ENCODE measurements around the gene DGKI.

DGKI gene

GRCh38 chr7:137407078-137407477 lies 439.7 kb downstream of the DGKI start:
- no peak for DNase-seq (ENCODE audit: low spot score)

- DNase-seq (ENCODE audit: low spot score), result no peak
Observed at GRCh38 chr7:137404660-137405317, 442.0 kb downstream of the DGKI start.

GRCh38 chr7:137403353-137403695 lies 443.4 kb downstream of the DGKI start:
- no peak for DNase-seq (ENCODE audit: low spot score)

- no peak for DNase-seq (ENCODE audit: low spot score)
Observed at GRCh38 chr7:137402536-137403352, 444.0 kb downstream of the DGKI start.

GRCh38 chr7:137399827-137400823 lies 446.6 kb downstream of the DGKI start:
- no peak for DNase-seq (ENCODE audit: low spot score)

GRCh38 chr7:137396051-137396450 lies 450.7 kb downstream of the DGKI start:
- DNase-seq (ENCODE audit: low spot score), result no peak

GRCh38 chr7:137395420-137395819 lies 451.4 kb downstream of the DGKI start:
- DNase-seq (ENCODE audit: low spot score), result no peak

- no peak for DNase-seq (ENCODE audit: low spot score)
Observed at GRCh38 chr7:137393570-137393969, 453.2 kb downstream of the DGKI start.

GRCh38 chr7:137390076-137390475 lies 456.7 kb downstream of the DGKI start:
- no peak for DNase-seq (ENCODE audit: low spot score)

GRCh38 chr7:137388916-137389315 lies 457.9 kb downstream of the DGKI start:
- DNase-seq (ENCODE audit: low spot score), result no peak

GRCh38 chr7:137386966-137387365 lies 459.8 kb downstream of the DGKI start:
- no peak for DNase-seq (ENCODE audit: low spot score)

- no peak for DNase-seq (ENCODE audit: low spot score)
Observed at GRCh38 chr7:137381045-137381444, 465.7 kb downstream of the DGKI start.

- no peak for DNase-seq (ENCODE audit: low spot score)
Observed at GRCh38 chr7:137373507-137373906, 473.3 kb downstream of the DGKI start.

GRCh38 chr7:137371616-137372015 lies 475.2 kb downstream of the DGKI start:
- DNase-seq (ENCODE audit: low spot score), result no peak

- no peak for DNase-seq (ENCODE audit: low spot score)
Observed at GRCh38 chr7:137366995-137367394, 479.8 kb downstream of the DGKI start.

- no peak for DNase-seq (ENCODE audit: low spot score)
Observed at GRCh38 chr7:137363683-137364082, 483.1 kb downstream of the DGKI start.

- no peak for DNase-seq (ENCODE audit: low spot score)
Observed at GRCh38 chr7:137360087-137360679, 486.6 kb downstream of the DGKI start.

GRCh38 chr7:137354961-137355360 lies 491.8 kb downstream of the DGKI start:
- DNase-seq (ENCODE audit: low spot score), result no peak

GRCh38 chr7:137354396-137354795 lies 492.4 kb downstream of the DGKI start:
- DNase-seq (ENCODE audit: low spot score), result no peak

GRCh38 chr7:137351941-137352340 lies 494.8 kb downstream of the DGKI start:
- DNase-seq (ENCODE audit: low spot score), result no peak

GRCh38 chr7:137345799-137346449 lies 500.9 kb downstream of the DGKI start:
- DNase-seq (ENCODE audit: low spot score), result no peak

All from germinal center (tissue), 1 donor.